OCI-LY1 (cell line): ENCODE data around the gene PTK7.

ENCODE experiments used
- CTCF ChIP-seq: fragments of 200-600 bp; sonication (generic), shearing (Covaris generic); IDR thresholded peaks from 2 replicates; pipeline ENCODE4 v1.5.1; 2017; ENCODE audit warnings: mild to moderate bottlenecking, antibody characterized with exemption, low read length, moderate library complexity, mixed read lengths
- EZH2 ChIP-seq: fragments of 200-600 bp; sonication (generic), shearing (Covaris generic); IDR thresholded peaks from 2 replicates; pipeline ENCODE4 v1.8.0; 2017; ENCODE audit warnings: borderline replicate concordance, mixed run types, mild to moderate bottlenecking, antibody characterized with exemption, low read length, moderate library complexity, mixed read lengths

GRCh38 chr6:43149265-43149664 is 73.2 kb downstream of the PTK7 start:
- TF ChIP-seq CTCF (no peak), EZH2 (no peak)
